ENCODE results near the gene DYSF.

DYSF gene

GRCh38 chr2:71720596-71721361 lies 267.4 kb downstream of the DYSF start:
- CTCF ChIA-PET: interaction anchor here (0.6 kb wide), 1 partner anchor 18 kb away, joined by 3 read pairs; no protein-coding TSS in a partner anchor
- POLR2A ChIA-PET (ENCODE audit: low non-redundant PET): no interaction called here
- DNase-seq (ENCODE audit: low spot score): no peak
- no peak for TF ChIP-seq CTCF (conservative IDR thresholded peaks at IDR 0.05; ENCODE audit: low read depth)
- H3K27ac ChIP-seq: no peak overlapping the region

- CTCF ChIA-PET: no interaction called here
- TF ChIP-seq CTCF (conservative IDR thresholded peaks at IDR 0.05; ENCODE audit: low read depth): no peak
- POLR2A ChIA-PET (ENCODE audit: low non-redundant PET): no interaction called here
- DNase-seq (ENCODE audit: low spot score): no peak
- no peak overlapping the region for H3K27ac ChIP-seq
Observed at GRCh38 chr2:71721362-71721665, 268.0 kb downstream of the DYSF start.

GRCh38 chr2:71721669-71722068 lies 268.3 kb downstream of the DYSF start:
- POLR2A ChIA-PET (ENCODE audit: low non-redundant PET): no interaction called here
- TF ChIP-seq CTCF (conservative IDR thresholded peaks at IDR 0.05; ENCODE audit: low read depth): no peak
- DNase-seq (ENCODE audit: low spot score): no peak
- H3K27ac ChIP-seq: no peak overlapping the region
- CTCF ChIA-PET: no interaction called here

GRCh38 chr2:71722286-71722685 lies 268.9 kb downstream of the DYSF start:
- ChIA-PET POLR2A (ENCODE audit: low non-redundant PET) (no interaction called here), CTCF (no interaction called here)

GRCh38 chr2:71724793-71725192 lies 271.4 kb downstream of the DYSF start:
- H3K27ac ChIP-seq: no peak overlapping the region
- DNase-seq (ENCODE audit: low spot score): no peak
- CTCF ChIA-PET: no interaction called here
- no peak for TF ChIP-seq CTCF (conservative IDR thresholded peaks at IDR 0.05; ENCODE audit: low read depth)
- POLR2A ChIA-PET (ENCODE audit: low non-redundant PET): no interaction called here

More at GRCh38 chr2:71722286-71722685, 268.9 kb downstream of the DYSF start:
- no peak for TF ChIP-seq CTCF (conservative IDR thresholded peaks at IDR 0.05; ENCODE audit: low read depth)
- no peak overlapping the region for H3K27ac ChIP-seq
- no peak for DNase-seq (ENCODE audit: low spot score)

GRCh38 chr2:71725836-71726235 lies 272.5 kb downstream of the DYSF start:
- no peak for DNase-seq (ENCODE audit: low spot score)
- no peak for TF ChIP-seq CTCF (conservative IDR thresholded peaks at IDR 0.05; ENCODE audit: low read depth)
- H3K27ac ChIP-seq: no peak overlapping the region
- POLR2A ChIA-PET (ENCODE audit: low non-redundant PET): no interaction called here
- CTCF ChIA-PET: no interaction called here

All from RWPE1 (cell line).